Right cardiac atrium (tissue), 5 donors: Measurements from ENCODE around the gene HOXD9. TPM values are rescaled to one million over a fixed set of nuclear protein-coding genes. Genes with fewer than 3 reads are reported as not detected.

ENCODE experiments used
- ATAC-seq, 2 donors: fragments of 200-7000 bp; cut with Tn5 transposase; one replicate each; pipeline versions ENCODE4 v1.8.0 to v1.9.1; 2020; ENCODE audit warnings: moderate library complexity in 2 of 2, mild to moderate bottlenecking in 1 of 2
- DNase-seq, 3 donors: peaks; one replicate each; pipeline ENCODE4 v3.0.0-alpha.2; 2020
- H3K27ac ChIP-seq: one replicate; pipeline ENCODE4 v1.5.1; 2013; ENCODE audit warnings: mild to moderate bottlenecking, low read length, control low read depth, moderate library complexity
- H3K27me3 ChIP-seq: one replicate; pipeline ENCODE4 v1.6.1; 2013; ENCODE audit not compliant: control insufficient read depth, insufficient read depth
- H3K4me1 ChIP-seq: one replicate; pipeline ENCODE4 v1.6.1; 2013; ENCODE audit warnings: low read length; ENCODE audit not compliant: control insufficient read depth, insufficient read depth
- H3K4me3 ChIP-seq: one replicate; pipeline ENCODE4 v1.5.1; 2013; ENCODE audit warnings: low read length, control low read depth
- H3K9me3 ChIP-seq: one replicate; pipeline ENCODE4 v1.6.1; 2013; ENCODE audit warnings: low read length; ENCODE audit not compliant: control insufficient read depth
- WGBS: extraction: QIAGEN DNeasy Blood & Tissue Kit; methylation state at CpG from one replicate; pipeline ENCODE4 v1.1.7; 2013; 5-methylcytosine and 5-hydroxymethylcytosine counted together
- intact Hi-C, 4 donors: fragments of 100-400 bp; cut with DNase I; formaldehyde crosslinking; loops; one replicate each; pipeline versions ENCODE4 v1.11.0 to v1.14.0; 2022 to 2023
- polyA plus RNA-seq: library from polyadenylated mRNA; stranded (reverse); fragments of 200-250 nt; gene quantifications from one replicate; pipeline ENCODE4 v1.2.3, GENCODE V29; 2013
- total RNA-seq, 4 donors: library from RNA; stranded (reverse); fragmentation: NEBNext Ultra II Directional; extraction: Animal tissue kit (Norgen Biotek cat#: 25700); gene quantifications; one replicate each; pipeline ENCODE4 v1.2.1, GENCODE V29; 2021
- donor health status: healthy with polysubstance abuse.
- donor health status: DM: no; HTN: yes; CAD: no.
- donor health status: DM: no; HTN: no; CAD: no.
- donor health status: DM: no; HTN: yes; CAD: no; lungs with severe emphysema.
- donor health status: DM: yes; HTN: yes; CAD: no.

The HOXD9 gene
- total and polyA plus RNA-seq, 5 donors = 0.09 TPM; not detected in 4

DNA sequence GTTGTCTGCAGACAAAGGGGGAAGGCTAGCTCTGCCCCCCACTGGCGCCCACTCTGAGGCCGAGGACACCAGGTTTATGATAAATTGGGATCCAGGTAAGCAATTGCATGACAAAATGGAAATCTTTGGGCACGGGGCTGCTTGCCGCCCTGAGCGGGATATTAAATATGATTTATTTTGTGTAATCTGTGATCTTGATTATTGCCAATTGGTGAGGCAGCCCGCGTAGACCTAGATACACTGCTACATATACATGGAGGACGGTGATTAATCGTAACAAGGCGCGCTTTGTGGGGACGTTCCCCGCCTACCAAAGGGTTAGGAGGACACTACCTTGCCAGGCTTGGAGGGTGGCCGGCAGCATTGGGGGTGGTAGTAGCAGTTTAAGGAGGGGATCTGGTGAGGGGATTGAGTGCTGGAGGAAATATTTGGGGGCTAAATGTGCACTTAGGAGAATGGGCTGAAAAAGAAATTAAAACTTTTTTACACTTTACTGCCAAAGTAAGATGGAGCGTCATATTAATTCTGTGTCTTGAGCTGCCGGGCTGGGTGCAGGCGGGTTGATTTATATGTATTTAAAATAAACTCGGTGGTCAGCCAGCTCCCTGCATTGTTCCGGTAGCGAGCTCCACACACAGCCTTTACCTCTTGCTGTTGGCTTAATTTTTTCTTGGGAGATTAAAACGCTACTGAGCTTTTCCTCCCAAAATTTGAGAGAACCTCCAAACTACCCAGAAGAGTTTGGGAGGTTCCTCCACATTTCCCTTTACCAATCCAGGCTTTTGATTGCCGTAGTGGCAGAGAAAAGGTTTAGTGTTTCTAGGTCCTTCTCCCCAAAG, 38.7 kb downstream of the HOXD9 start:
- ATAC-seq = no peak
- 21% methylated on average over 22 of the region's 22 CpGs for WGBS
- H3K4me3 ChIP-seq = no peak overlapping the region

DNA sequence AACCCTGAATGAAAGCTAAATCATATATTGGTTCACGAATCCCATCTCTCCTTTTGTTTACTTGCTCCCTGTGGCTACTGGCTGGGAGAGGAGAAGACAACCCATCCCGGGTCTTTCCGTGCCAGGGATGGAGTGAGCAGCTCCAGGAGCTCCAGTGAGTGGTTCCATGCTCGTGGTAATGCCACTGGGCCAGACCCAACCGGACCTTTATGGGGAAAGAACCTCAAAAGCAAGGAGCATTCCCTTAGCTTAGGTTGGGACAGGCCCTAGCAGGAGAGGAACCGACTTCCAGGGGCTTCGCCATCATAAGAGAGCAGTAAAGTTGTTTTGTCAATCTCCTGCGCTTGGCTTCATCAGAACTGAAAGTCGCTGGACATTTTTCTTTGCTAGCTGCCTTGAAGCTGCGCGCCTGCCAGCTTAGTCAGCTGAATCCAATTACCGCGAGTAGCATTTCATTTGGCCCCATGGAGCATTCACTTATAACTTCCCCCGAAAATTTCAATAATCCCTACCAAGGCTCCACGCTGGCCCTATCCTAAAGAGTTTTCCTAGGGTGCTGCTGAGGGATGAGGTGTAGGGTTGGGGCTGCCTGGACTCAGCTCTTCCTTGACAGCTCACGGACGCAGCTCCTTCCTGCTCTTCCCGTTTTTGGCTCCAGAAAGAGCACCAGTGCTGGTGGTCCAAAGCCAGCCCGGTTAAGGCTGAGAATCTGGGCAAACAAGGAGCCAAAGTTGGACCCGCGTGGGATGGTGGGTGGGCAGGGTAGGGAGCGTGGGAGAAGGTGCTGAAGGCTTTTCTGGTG, 39.5 kb downstream of the HOXD9 start:
- no peak for ATAC-seq
- no peaks in the 10 kb centered on the region for H3K9me3 ChIP-seq
- no peak for DNase-seq
- no peaks in the 10 kb centered on the region for H3K27me3 ChIP-seq
- WGBS = 10% methylated on average over 22 of the region's 22 CpGs
- intact Hi-C loops = no loop called here
- H3K27ac ChIP-seq = no peak overlapping the region
- no peak overlapping the region for H3K4me3 ChIP-seq
- H3K4me1 ChIP-seq = peaks cover 5% of the 10 kb centered on the region

More for the DNA sequence above, 38.7 kb downstream of the HOXD9 start:
- Histone ChIP-seq H3K27ac (no peak overlapping the region), H3K9me3 (no peaks in the 10 kb centered on the region), H3K27me3 (no peaks in the 10 kb centered on the region), H3K4me1 (peaks cover 5% of the 10 kb centered on the region)
- intact Hi-C loops = no loop called here
- no peak for DNase-seq

DNA sequence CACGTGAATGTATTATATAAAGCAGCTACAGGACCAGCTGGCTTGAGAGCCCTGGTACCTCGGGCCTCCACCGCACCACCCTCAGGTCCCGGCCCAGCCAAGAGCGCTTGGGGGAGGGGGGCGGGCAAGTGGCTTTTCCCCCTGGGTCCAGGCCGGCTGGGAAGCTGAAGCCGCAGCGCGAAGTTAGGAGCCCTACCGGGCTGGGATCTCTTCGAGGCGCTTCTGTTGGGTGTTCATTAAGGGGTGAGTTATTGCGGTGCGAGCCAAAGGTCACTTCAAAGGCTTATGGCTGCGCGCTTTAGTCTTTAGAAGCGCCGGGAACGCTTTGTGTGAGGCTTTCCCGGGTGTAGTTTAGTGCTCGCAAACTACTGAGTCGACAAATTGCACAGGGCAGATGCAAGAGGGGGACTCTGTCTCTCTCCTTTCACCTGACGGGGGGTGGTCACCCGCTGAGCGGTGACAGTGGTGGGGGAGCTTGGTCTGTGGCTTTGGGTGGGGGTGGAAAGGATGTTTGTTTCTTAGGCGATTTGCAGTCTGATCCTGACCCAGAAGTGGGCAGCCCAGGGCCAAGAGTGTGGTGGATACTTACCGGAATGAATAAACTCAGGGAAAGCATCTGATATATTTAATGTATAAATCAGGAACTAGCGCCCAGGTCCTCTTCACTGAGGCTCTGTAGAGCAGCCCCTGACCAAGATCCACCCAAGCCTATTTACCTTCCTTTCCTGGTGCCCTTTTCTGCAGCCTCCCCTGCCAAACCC, 40.6 kb downstream of the HOXD9 start:
- 8% methylated on average over 29 of the region's 29 CpGs for WGBS
- no peak overlapping the region for H3K4me3 ChIP-seq
- no peaks in the 10 kb centered on the region for H3K9me3 ChIP-seq
- intact Hi-C loops = no loop called here
- peaks cover 3% of the 10 kb centered on the region for H3K27me3 ChIP-seq
- ATAC-seq = no peak
- H3K27ac ChIP-seq = no peak overlapping the region
- peaks cover 5% of the 10 kb centered on the region for H3K4me1 ChIP-seq
- no peak for DNase-seq

DNA sequence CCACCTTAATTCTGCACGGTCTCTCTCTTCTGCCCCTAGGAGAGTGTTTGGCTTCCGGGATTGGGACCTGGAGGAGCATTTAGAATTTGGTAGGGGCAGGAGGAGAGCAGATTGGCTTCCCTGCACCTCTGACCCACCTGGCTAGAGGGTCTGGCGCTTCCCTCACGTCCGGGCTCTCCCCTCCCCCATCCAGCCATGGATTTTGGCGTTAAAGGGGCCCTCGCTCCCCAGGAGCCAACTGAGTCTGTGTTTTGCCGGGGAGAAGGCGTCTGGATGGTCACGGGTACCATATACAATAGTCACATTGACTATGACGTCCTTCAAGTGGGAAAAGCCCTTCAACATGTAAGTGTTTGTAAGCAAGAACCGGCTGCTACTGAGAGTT, 41.1 kb downstream of the HOXD9 start:
- DNase-seq (no peak), ATAC-seq (no peak)
- Histone ChIP-seq H3K4me3 (no peak overlapping the region), H3K27ac (no peak overlapping the region), H3K4me1 (peaks cover 5% of the 10 kb centered on the region), H3K27me3 (peaks cover 3% of the 10 kb centered on the region), H3K9me3 (no peaks in the 10 kb centered on the region)
- intact Hi-C loops = no loop called here
- 14% methylated on average over 12 of the region's 12 CpGs for WGBS

DNA sequence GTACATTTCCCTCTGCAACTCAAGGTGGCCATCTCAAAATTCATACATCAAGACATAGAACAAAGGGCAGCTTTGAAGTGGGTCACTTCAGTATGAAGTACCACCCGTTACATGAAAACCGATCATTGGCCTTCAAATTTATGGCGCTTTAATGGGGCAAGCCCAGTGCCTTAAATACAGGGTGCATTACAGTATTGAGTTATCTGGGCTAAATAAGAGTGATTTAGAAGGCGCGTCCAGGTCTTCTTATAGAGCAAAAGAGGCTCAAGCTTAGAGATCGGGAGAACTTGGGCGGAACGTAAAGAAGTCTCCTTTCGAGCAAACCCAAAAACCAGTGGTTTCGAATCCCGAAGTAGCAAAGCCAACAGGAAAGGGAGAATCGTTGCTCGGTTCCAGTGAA, 41.7 kb downstream of the HOXD9 start:
- Histone ChIP-seq H3K27me3 (peaks cover 3% of the 10 kb centered on the region), H3K27ac (no peak overlapping the region), H3K4me3 (no peak overlapping the region), H3K4me1 (peaks cover 5% of the 10 kb centered on the region), H3K9me3 (no peaks in the 10 kb centered on the region)
- WGBS = 19% methylated on average over 13 of the region's 13 CpGs
- intact Hi-C loops = no loop called here
- ATAC-seq (no peak), DNase-seq (no peak)

DNA sequence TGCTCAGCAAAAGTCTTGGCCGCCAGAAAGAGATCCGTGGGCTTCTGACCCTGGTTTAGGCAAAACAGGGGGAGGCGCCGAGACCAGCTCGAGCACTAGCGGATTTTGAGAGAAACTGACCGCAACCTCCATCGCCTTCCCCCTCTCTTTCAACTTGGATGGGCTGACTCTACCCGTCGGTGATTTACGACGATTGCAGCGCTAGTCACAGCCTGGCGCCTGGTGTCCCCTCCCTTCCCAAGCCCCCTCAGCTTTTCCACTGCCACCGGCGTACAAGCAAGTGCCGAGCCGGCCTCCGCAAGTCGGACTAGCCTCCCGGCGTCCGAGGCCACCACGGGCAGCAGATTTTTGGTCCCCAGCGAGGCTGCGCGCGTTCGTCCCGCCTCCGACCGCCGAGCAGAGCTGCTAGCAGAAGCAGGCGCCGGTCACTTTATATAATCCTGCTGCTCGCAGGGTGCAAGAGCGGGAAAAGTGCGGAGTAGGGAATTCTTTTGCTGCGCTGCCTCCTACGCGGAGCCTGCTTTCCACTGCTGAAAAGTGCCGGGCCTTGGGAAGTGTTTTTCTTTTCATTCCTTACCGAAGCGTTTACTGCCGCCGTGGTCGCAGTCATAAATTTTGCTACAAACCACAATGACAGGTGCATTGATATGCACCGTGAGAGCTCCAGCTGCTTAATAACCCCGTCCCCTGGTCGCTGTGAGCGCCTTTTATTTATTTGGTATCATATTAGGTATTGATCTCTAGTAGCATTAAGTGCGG, 42.3 kb downstream of the HOXD9 start:
- no peak overlapping the region for H3K4me3 ChIP-seq
- H3K4me1 ChIP-seq = peaks cover under 1% of the 10 kb centered on the region
- DNase-seq (no peak), ATAC-seq (no peak)
- H3K27ac ChIP-seq = no peak overlapping the region
- H3K27me3 ChIP-seq = peaks cover 6% of the 10 kb centered on the region
- intact Hi-C loops = no loop called here
- WGBS = 9% methylated on average over 52 of the region's 52 CpGs
- no peaks in the 10 kb centered on the region for H3K9me3 ChIP-seq

DNA sequence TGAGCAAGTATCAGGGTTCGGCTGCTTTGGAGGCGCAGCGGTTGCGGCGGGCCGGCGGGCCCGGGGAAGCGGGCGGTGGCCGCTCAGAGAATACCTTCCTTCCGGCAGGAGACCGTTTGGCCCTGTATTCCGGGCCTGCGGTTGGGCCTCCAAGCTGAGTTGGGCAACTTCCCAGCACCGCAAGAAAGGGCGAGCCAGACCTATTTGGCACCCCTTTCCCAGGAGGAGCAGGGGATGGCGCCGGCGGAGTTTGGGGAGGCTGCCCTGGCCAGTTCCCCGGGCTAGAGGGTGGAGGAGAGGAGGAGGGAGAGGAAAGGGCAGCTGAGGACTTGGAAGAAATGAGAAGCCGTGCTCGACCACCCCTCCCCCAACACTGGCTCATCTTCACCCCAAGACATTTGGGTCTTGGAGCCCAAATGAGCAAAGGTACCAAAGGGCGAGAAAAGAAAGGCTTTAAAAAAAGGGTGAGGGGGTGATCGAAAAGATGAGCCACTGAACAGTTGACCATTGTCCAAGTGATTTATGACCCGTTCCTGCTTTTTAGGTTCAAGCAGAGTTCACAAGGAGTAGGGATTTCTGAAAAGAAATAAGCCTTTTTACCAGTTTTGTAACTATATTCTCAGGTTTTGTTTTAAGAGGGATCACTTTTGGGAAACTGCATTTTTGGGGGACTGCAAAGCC, 43.0 kb downstream of the HOXD9 start:
- Histone ChIP-seq H3K4me1 (no peaks in the 10 kb centered on the region), H3K4me3 (no peak overlapping the region), H3K27me3 (peaks cover 11% of the 10 kb centered on the region), H3K9me3 (no peaks in the 10 kb centered on the region), H3K27ac (no peak overlapping the region)
- intact Hi-C loops = no loop called here
- DNase-seq (no peak), ATAC-seq (no peak)
- WGBS = 8% methylated on average over 26 of the region's 26 CpGs

DNA sequence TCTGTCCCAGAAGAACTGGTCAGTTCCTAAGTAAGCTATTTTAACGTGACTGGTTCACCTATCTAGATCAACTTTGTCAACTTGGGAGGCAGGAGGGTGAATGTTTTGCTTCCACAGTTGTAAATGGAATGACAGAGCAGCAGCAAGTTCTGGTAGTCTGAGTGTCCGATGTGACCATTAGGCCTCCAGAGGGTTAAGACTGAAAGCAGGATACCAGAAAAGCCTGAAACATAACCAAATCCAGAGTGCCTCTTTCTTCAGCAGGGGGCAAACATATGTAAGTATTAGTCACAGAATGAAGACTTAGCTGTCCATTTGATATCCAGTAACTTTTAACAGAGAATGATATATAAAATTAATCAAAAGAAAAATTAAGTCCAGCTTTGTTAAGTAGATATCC, 43.8 kb downstream of the HOXD9 start:
- 37% methylated on average over 2 of the region's 2 CpGs for WGBS
- DNase-seq = no peak
- Histone ChIP-seq H3K4me1 (no peaks in the 10 kb centered on the region), H3K27ac (no peak overlapping the region), H3K27me3 (peaks cover 11% of the 10 kb centered on the region), H3K9me3 (no peaks in the 10 kb centered on the region), H3K4me3 (no peak overlapping the region)
- no peak for ATAC-seq
- intact Hi-C loops = no loop called here

DNA sequence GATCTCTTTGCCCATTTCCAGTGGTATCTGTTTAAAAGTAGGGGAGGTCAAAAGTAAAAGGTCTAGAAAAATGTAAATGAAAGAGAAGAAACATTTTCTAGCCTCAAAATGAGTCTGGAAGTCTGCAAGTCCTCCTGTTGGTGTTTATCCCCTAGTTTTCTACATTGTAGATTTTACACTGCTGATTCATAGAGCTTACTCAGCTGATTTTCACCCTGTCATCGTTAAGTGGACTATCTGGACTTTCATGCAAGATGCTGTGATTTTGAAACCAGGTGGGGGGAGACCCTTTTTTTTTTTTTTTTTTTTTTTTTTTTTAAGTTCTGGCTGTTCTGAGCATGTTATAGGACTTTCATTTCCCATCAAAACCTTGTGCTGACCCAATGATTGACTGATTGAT, 44.9 kb downstream of the HOXD9 start:
- ATAC-seq (no peak), DNase-seq (no peak)
- 80% methylated on average over 1 of the region's 1 CpG for WGBS
- Histone ChIP-seq H3K9me3 (no peaks in the 10 kb centered on the region), H3K4me1 (no peaks in the 10 kb centered on the region), H3K27ac (no peak overlapping the region), H3K27me3 (peaks cover 11% of the 10 kb centered on the region), H3K4me3 (no peak overlapping the region)
- intact Hi-C loops = no loop called here

DNA sequence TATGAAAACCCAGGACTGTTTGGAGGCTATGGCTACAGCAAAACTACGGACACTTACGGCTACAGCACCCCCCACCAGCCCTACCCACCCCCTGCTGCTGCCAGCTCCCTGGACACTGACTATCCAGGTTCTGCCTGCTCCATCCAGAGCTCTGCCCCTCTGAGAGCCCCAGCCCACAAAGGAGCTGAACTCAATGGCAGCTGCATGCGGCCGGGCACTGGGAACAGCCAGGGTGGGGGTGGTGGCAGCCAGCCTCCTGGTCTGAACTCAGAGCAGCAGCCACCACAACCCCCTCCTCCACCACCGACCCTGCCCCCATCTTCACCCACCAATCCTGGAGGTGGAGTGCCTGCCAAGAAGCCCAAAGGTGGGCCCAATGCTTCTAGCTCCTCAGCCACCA, 46.7 kb downstream of the HOXD9 start:
- Histone ChIP-seq H3K27ac (no peak overlapping the region), H3K4me1 (no peaks in the 10 kb centered on the region), H3K4me3 (no peak overlapping the region), H3K27me3 (peaks cover 11% of the 10 kb centered on the region), H3K9me3 (no peaks in the 10 kb centered on the region)
- 78% methylated on average over 5 of the region's 5 CpGs for WGBS
- intact Hi-C loops = no loop called here
- ATAC-seq = no peak
- no peak for DNase-seq
